Mammary epithelial cell (primary cell): ENCODE results near the gene ZNF639.

ENCODE experiments used
- EZH2 ChIP-seq: IDR thresholded peaks from 2 replicates; pipeline ENCODE4 v1.6.1; 2012; ENCODE audit warnings: low read length, inconsistent platforms, borderline replicate concordance
- TF ChIP-seq, protein P1 (sequence below), 2 donors: IDR thresholded peaks in 1 of 2; conservative IDR thresholded peaks in 1 of 2; 2 replicates each; pipeline ENCODE4 v1.5.1; 2011 to 2012; ENCODE audit warnings: inconsistent platforms in 2 of 2, low read length in 2 of 2, mild to moderate bottlenecking in 2 of 2, control low read depth in 1 of 2, low read depth in 1 of 2; ENCODE audit not compliant: insufficient read depth in 1 of 2; ENCODE audit errors: extremely low read depth in 1 of 2

GRCh38 chr3:179281825-179282224, 41.0 kb upstream of the ZNF639 start:
- TF ChIP-seq, protein P1, sequence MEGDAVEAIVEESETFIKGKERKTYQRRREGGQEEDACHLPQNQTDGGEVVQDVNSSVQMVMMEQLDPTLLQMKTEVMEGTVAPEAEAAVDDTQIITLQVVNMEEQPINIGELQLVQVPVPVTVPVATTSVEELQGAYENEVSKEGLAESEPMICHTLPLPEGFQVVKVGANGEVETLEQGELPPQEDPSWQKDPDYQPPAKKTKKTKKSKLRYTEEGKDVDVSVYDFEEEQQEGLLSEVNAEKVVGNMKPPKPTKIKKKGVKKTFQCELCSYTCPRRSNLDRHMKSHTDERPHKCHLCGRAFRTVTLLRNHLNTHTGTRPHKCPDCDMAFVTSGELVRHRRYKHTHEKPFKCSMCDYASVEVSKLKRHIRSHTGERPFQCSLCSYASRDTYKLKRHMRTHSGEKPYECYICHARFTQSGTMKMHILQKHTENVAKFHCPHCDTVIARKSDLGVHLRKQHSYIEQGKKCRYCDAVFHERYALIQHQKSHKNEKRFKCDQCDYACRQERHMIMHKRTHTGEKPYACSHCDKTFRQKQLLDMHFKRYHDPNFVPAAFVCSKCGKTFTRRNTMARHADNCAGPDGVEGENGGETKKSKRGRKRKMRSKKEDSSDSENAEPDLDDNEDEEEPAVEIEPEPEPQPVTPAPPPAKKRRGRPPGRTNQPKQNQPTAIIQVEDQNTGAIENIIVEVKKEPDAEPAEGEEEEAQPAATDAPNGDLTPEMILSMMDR (conservative IDR thresholded peaks at IDR 0.05 in 1 of 2, IDR thresholded peaks at IDR 0.05 in 1 of 2; ENCODE audit: extremely low read depth in 1 of 2, insufficient read depth in 1 of 2, low read depth in 1 of 2, low read length in 2 of 2), result no peak
- no peak for TF ChIP-seq EZH2
